AG08396 (cell line): ENCODE results near the gene CADM4.
A peak's percentile ranks its signal among the peaks of the same experiment; 100 is the strongest.
"Not testable (repeated sequence)": the region's sequence is repeated elsewhere in the genome, so short reads cannot be mapped to it uniquely, and the experiment has no call there.

Source experiments
- DNase-seq: peaks from one replicate; pipeline ENCODE4 v3.0.0; 2012; ENCODE audit warnings: low spot score, mixed read lengths

Gene CADM4

GRCh38 chr19:43639519-43640423, at the start of gene CADM4:
Gene CADM4, minus strand, starts transcription at chr19:43639850. Its CDS starts 60 bp downstream, at chr19:43639790.
- DNase-seq: peak; percentile 49

DNA sequence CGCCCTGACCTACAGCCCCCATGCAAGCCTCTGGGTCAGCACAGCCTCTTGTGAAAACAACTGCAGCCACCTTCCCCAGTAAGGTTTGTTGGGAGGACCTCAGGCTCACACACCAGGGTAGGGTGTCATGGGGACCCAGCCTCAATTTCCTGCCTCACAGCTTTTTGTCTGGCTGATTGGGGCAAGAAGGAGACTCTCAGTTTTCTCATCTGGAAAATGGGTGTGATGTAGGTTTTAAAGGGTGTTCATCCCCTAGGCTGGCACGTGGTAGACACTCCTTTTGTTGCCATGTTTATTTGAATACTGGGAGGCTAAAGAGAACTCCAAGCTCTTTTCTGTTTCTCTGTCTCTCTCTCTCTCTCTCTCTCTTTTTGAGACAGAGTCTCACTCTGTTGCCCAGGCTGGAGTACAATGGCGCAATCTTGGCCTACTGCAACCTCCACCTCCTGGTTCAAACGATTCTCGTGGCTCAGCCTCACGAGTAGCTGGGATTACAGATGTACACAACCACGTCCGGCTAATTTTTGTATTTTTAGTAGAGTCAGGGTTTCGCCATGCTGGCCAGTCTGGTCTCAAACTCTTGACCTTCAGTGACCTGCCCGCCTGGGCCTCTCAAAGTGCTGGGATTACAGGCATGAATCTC, 48.5 kb upstream of the CADM4 start:
- DNase-seq: no peak

- DNase-seq: no peak
Measured at GRCh38 chr19:43687660-43687997, 48.0 kb upstream of the CADM4 start.

DNA sequence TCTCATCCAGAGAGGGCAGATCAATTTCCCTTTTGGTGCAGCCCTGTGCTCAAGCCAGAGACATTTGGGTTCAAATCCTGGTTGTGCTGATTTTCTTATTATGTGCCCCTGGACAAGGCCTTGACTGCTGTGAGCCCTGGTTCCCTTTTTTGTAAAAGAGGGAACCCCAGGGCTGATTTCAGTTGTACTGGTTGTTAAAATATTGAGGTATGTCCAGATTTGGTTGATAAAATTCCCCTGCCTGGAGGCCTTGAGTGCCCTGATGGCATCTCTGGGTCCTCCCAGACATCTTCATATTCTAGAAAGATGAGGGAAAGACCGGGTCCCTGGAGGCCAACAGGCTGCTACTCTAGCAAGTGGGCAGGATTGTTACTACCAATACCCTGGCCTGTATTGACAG, 44.7 kb upstream of the CADM4 start:
- no peak for DNase-seq

DNA sequence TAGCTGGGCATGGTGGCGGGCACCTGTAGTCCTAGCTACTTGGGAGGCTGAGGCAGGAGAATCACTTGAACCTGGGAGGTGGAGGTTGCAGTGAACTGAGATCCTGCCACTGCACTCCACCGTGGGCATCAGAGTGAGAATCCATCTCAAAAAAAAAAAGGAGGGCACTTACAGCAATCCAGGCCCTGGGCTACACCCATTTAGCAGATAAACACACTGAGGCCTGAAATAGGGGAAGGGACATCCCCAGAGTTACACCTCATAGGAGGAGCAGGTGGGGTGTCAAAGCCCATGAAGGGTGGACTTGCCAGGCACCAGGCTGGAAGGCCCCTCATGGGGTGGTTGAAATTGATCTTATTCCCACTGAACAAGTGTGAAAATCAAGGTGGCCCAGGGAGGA, 44.3 kb upstream of the CADM4 start:
- DNase-seq: no peak

- no peak for DNase-seq
Measured at GRCh38 chr19:43682824-43683661, 43.4 kb upstream of the CADM4 start.

DNA sequence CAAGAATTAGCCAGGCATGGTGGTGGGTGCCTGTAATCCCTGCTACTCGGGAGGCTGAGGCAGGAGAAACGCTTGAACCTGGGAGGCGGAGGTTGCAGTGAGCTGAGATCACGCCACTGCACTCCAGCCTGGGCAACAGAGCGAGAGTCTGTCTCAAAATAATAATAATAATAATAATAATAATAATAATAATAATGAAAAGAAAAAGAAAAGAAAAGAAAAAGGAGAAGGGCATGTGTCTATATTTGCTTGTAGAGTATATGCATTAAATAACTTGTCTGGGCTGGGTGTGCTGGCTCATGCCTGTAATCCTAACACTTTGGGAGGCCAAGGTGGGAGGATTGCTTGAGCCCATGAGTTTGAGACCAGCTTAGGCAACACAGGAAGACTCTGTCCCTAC, 42.6 kb upstream of the CADM4 start:
- not testable (repeated sequence) for DNase-seq

GRCh38 chr19:43681821-43682220, 42.2 kb upstream of the CADM4 start:
- DNase-seq: no peak

DNA sequence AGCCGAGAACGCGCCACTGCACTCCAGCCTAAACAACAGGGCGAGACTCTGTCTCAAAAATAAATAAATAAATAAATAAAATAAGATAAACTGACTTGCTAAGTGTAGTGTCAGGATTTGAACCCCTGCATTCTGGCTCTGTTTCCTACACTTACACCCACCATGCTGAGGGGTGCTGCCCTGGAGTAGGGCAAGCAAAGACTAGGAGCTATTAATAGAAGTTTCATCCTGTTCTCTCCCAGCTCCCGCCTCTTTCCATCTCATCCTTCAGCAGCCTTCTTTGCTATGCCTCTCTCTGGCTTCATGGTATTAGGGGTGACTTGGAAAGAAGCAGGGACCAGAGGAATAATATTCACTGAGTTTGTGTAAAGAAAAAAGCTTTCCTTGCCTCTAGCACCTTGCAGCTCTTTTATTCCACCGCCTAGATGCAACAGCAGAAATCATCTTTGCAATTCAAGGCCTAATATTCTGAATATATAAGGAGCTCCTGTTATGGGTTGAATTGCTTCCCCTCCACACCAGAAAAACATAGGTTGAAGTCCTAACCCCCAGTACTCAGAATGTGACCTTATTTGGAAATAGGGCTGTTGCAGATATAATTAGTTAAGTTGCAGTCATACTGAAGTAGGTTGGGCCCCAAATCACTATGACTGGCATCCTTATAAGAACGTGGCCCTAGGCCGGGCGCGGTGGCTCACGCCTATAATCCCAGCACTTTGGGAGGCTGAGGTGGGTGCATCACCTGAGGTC, 39.0 kb upstream of the CADM4 start:
- no peak for DNase-seq

GRCh38 chr19:43675906-43676305, 36.3 kb upstream of the CADM4 start:
- no peak for DNase-seq

DNA sequence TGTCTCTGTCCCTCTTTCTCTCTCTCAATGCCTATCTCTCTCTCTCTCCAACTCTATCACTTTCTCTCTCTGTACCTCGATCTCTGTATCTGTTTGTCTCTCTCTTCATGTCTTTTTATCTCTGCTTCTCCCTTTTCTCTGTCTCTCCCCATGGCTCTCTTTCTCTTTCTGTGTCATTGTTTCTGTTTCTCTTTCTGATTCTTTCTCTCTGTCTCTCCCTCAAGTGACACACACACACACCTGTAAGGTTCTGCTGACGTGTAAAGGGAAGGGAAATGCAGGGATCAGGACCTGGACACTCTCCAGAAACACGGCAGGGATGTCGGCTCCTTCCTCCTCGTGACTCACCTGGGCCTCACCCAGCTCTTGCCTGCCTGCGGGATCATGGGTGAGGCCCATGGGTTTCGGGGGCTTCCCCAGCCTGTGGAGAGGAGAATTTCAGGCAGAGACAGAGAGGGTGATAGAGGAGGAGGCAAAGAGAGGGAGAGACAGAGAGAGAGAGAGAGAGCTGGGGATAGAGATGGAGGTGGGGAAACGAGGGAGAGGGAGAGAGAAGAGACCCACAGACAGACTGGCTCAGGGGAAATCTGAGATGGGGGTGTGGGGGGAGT, 35.7 kb upstream of the CADM4 start:
- DNase-seq: no peak

DNA sequence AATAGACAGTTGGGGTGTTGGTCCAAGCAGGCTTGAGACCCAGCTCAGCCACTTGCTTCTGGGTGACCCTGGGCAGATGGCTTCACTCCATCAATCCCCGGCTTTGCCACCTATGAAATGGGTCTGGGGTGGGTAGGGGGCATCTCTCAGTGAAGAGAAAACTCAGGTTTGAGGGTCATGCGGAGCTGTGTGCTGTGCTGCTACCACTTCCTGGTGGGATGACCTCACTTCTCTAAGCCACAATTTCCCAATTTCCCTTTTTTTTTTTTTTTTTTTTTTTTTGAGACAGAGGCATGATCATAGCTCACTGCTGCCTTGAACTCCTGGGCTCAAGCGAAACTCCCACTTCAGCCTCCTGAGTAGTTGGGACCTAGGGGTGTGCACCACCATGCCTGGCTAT, 34.9 kb upstream of the CADM4 start:
- no peak for DNase-seq

GRCh38 chr19:43674183-43674582, 34.5 kb upstream of the CADM4 start:
- DNase-seq: no peak

DNA sequence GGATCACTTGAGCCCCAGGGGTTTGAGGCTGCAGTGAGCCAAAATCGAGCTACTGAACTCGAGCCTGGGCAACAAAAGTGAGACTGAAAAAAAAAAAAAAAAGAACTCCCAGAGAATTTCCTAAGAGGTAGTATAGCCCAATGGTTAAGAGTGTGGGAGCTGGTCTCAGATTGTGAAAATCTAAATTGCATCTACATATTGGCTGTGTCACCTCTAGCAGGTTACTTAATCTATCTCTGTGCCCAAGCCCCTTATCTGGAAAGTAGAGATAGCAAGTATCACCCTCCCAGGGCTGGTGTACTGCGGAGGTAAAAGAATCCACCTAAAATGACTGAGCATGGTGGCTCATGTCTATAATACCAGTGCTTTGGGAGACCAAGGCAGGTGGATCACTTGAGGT, 34.0 kb upstream of the CADM4 start:
- DNase-seq: no peak

GRCh38 chr19:43672061-43672679, 32.5 kb upstream of the CADM4 start:
- DNase-seq: no peak

- peak; percentile 97 for DNase-seq
Measured at GRCh38 chr19:43668406-43669109, 28.9 kb upstream of the CADM4 start.

DNA sequence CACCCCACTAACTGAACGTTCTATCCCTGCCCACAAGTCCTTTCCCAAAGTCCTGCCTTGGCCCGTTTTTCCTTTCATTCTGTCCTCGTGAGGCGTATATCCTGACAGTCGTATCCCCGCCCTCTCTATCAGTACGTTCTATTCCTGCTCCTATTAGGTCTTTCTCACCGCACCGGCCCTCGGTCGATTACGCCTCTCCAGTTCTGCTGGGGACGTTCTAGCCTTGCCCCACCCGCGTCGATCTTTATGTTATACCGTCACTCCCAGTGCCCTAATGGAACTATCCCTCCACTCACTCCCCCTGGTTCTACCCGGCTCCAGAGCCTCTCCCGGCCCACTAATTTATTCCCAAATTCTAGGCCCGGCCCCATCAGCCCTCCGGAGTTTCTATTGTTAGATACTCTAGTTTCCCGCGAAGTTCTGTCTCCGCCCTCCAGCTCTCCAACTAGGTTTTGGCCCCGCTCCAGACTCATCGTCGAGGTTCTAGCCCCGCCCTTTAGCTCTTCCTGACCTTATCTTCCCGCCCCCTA, 28.3 kb upstream of the CADM4 start:
- DNase-seq: no peak

- no peak for DNase-seq
Measured at GRCh38 chr19:43667126-43667875, 27.7 kb upstream of the CADM4 start.

DNA sequence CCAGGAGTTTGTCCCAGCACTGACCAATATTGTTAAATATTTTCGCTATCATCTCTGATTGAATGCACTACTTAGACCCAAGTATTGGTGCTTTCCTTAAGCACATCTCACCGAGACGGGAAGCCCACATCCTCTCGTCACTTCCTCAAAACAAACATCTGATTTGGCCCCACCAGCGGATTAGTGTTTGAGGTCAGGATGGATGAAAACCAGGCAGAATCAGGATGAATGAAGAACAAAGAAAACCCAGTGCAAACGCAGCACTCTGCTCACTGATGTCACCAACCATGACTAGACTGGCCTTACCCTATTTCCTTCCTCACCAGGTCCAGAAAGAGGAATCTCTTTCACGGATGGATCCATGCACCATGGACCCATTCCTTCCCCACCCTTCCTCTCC, 24.4 kb upstream of the CADM4 start:
- no peak for DNase-seq
